HepG2 (cell line): ENCODE data around the gene FITM1. TPM values are rescaled to one million over a fixed set of nuclear protein-coding genes. Genes with fewer than 3 reads are reported as not detected.

Source experiments
- BRD4 ChIP-seq: sonication (generic); formaldehyde crosslinking; IDR thresholded peaks from 2 replicates; pipeline ENCODE4 v1.4.0; 2020; ENCODE audit warnings: missing genetic modification reagents
- CEBPB ChIP-seq: IDR thresholded peaks from 2 replicates; pipeline ENCODE4 v1.6.1; 2011; ENCODE audit warnings: low read depth, low read length, improper control_type of control experiment, borderline replicate concordance
- FOXP1 ChIP-seq, 2 experiments: fragments of 450-650 bp in 1 of 2; IDR thresholded peaks; 2 replicates each; pipeline ENCODE4 v1.6.1; 2017 to 2018; ENCODE audit warnings: antibody characterized with exemption in 1 of 2
- HDAC1 ChIP-seq: sonication (generic); formaldehyde crosslinking; IDR thresholded peaks from 2 replicates; pipeline ENCODE4 v1.5.1; 2020; ENCODE audit warnings: mild to moderate bottlenecking, missing genetic modification reagents
- HMGA1 ChIP-seq: sonication (generic); formaldehyde crosslinking; conservative IDR thresholded peaks from 2 replicates; pipeline ENCODE4 v1.4.0; 2020; ENCODE audit warnings: missing genetic modification reagents
- HOXA5 ChIP-seq: sonication (generic); formaldehyde crosslinking; IDR thresholded peaks from 2 replicates; pipeline ENCODE4 v1.4.0; 2020; ENCODE audit warnings: missing genetic modification reagents
- HOXA9 ChIP-seq: sonication (generic); formaldehyde crosslinking; IDR thresholded peaks from 2 replicates; pipeline ENCODE4 v1.8.1; 2022; ENCODE audit warnings: missing genetic modification reagents, mild to moderate bottlenecking, moderate library complexity, borderline replicate concordance
- MIER3 ChIP-seq: IDR thresholded peaks from 2 replicates; pipeline ENCODE4 v1.6.1; 2016; ENCODE audit warnings: missing compliant biosample characterization, borderline replicate concordance
- NCOA2 ChIP-seq: sonication (generic); formaldehyde crosslinking; IDR thresholded peaks from 2 replicates; pipeline ENCODE4 v1.8.0; 2022; ENCODE audit warnings: inconsistent platforms
- NR1H2 ChIP-seq: sonication (generic); formaldehyde crosslinking; IDR thresholded peaks from 2 replicates; pipeline ENCODE4 v1.8.1; 2022; ENCODE audit warnings: low read depth, missing genetic modification reagents, borderline replicate concordance
- SIN3A ChIP-seq: IDR thresholded peaks from 2 replicates; pipeline ENCODE4 v1.6.1; 2011; ENCODE audit warnings: low read depth, mild to moderate bottlenecking, control low read depth, low read length, borderline replicate concordance
- TAF15 ChIP-seq: fragments of 200-400 bp; formaldehyde crosslinking; IDR thresholded peaks from one replicate; pipeline ENCODE4 v1.6.1; 2018; ENCODE audit warnings: mild to moderate bottlenecking, low read depth, low read length; ENCODE audit not compliant: poor library complexity, severe bottlenecking
- TCF7L2 ChIP-seq: IDR thresholded peaks from 2 replicates; pipeline ENCODE4 v1.6.1; 2011; ENCODE audit warnings: mild to moderate bottlenecking, low read depth, low read length, moderate library complexity
- TGIF2 ChIP-seq: IDR thresholded peaks from 2 replicates; pipeline ENCODE4 v1.6.1; 2016; ENCODE audit warnings: control low read depth, missing compliant biosample characterization
- ZBTB44 ChIP-seq: sonication (generic); formaldehyde crosslinking; IDR thresholded peaks from 2 replicates; pipeline ENCODE4 v1.4.0; 2020; ENCODE audit warnings: missing genetic modification reagents
- ZBTB7B ChIP-seq: sonication (generic); formaldehyde crosslinking; IDR thresholded peaks from 2 replicates; pipeline ENCODE4 v1.4.0; 2020; ENCODE audit warnings: missing genetic modification reagents
- ZNF251 ChIP-seq: sonication (generic); formaldehyde crosslinking; IDR thresholded peaks from 2 replicates; pipeline ENCODE4 v1.9.0; 2021; ENCODE audit warnings: mild to moderate bottlenecking, missing genetic modification reagents
- ZNF260 ChIP-seq: sonication (generic); formaldehyde crosslinking; IDR thresholded peaks from 2 replicates; pipeline ENCODE4 v1.4.0; 2020; ENCODE audit warnings: missing genetic modification reagents, low read depth, mild to moderate bottlenecking, borderline replicate concordance
- ZNF446 ChIP-seq: sonication (generic); formaldehyde crosslinking; IDR thresholded peaks from 2 replicates; pipeline ENCODE4 v1.5.0; 2020; ENCODE audit warnings: mild to moderate bottlenecking, missing genetic modification reagents
- ZZZ3 ChIP-seq: sonication (generic); formaldehyde crosslinking; IDR thresholded peaks from 2 replicates; pipeline ENCODE4 v1.4.0; 2020; ENCODE audit warnings: missing genetic modification reagents, mild to moderate bottlenecking, borderline replicate concordance
- polyA plus RNA-seq, 8 experiments: library from polyadenylated mRNA; depleted of rRNA in 3 of 8; stranded (reverse) in 7 of 8; unstranded in 1 of 8; fragments of >200 nt; fragmentation: Illumina TruSeq in 4 of 8; extraction: Trizol in 4 of 8; gene quantifications; 2 replicates each; pipeline versions ENCODE4 v1.2.1 to v1.2.3, GENCODE V29; 2011 to 2016; ENCODE audit warnings: low read depth in 4 of 8, missing spikeins in 1 of 8, mixed read lengths in 1 of 8; ENCODE audit not compliant: insufficient read depth in 1 of 8
- total RNA-seq, 5 experiments: library from RNA; depleted of rRNA; stranded (reverse); fragments of >200 nt; fragmentation: Illumina TruSeq; extraction: Trizol; gene quantifications; 2 replicates each; pipeline ENCODE4 v1.2.3, GENCODE V29; 2016; ENCODE audit warnings: low read depth in 1 of 5
- TF ChIP-seq, protein P1 (sequence below): sonication (generic); formaldehyde crosslinking; IDR thresholded peaks from 2 replicates; pipeline ENCODE4 v1.4.0; 2020; ENCODE audit warnings: missing genetic modification reagents
- TF ChIP-seq, protein P2 (sequence below): sonication (generic); formaldehyde crosslinking; IDR thresholded peaks from 2 replicates; pipeline ENCODE4 v1.5.1; 2020; ENCODE audit warnings: missing genetic modification reagents, mild to moderate bottlenecking, borderline replicate concordance

The FITM1 gene
- total and polyA plus RNA-seq, 2 of the 13 experiments (the other 11 are each of a cell fraction or from before 2014, with no cell fraction given), result 2.7 to 5.8 TPM

- TF ChIP-seq HOXA9 (no peak), ZBTB7B (CRISPR knock-in tag) (peak; percentile 97), HDAC1 (CRISPR knock-in tag) (peak; percentile 100), ZNF446 (CRISPR knock-in tag) (no peak), MIER3 (CRISPR knock-in tag) (peak; percentile 100), TAF15 (peak; percentile 97), CEBPB (no peak; the same call in 1 of the 2 replicates), TCF7L2 (no peak), HMGA1 (no peak), NCOA2 (CRISPR knock-in tag) (peak; percentile 98), ZBTB44 (CRISPR knock-in tag) (peak; percentile 98), SIN3A (peak; percentile 96), ZNF260 (no peak; the same call in 1 of the 2 replicates), BRD4 (CRISPR knock-in tag) (no peak; the same call in 1 of the 2 replicates), TGIF2 (CRISPR knock-in tag) (peak; percentile 99), NR1H2 (CRISPR knock-in tag) (peak; percentile 62; the same call in 1 of the 2 replicates), ZNF251 (CRISPR knock-in tag) (no peak), HOXA5 (CRISPR knock-in tag) (peak; percentile 99), ZZZ3 (CRISPR knock-in tag) (no peak; the same call in 1 of the 2 replicates), FOXP1 (IDR thresholded peaks at IDR 0.05) (no peak), FOXP1 (CRISPR knock-in tag; IDR thresholded peaks at IDR 0.05) (peak; percentile 74)
- TF ChIP-seq, protein P1, sequence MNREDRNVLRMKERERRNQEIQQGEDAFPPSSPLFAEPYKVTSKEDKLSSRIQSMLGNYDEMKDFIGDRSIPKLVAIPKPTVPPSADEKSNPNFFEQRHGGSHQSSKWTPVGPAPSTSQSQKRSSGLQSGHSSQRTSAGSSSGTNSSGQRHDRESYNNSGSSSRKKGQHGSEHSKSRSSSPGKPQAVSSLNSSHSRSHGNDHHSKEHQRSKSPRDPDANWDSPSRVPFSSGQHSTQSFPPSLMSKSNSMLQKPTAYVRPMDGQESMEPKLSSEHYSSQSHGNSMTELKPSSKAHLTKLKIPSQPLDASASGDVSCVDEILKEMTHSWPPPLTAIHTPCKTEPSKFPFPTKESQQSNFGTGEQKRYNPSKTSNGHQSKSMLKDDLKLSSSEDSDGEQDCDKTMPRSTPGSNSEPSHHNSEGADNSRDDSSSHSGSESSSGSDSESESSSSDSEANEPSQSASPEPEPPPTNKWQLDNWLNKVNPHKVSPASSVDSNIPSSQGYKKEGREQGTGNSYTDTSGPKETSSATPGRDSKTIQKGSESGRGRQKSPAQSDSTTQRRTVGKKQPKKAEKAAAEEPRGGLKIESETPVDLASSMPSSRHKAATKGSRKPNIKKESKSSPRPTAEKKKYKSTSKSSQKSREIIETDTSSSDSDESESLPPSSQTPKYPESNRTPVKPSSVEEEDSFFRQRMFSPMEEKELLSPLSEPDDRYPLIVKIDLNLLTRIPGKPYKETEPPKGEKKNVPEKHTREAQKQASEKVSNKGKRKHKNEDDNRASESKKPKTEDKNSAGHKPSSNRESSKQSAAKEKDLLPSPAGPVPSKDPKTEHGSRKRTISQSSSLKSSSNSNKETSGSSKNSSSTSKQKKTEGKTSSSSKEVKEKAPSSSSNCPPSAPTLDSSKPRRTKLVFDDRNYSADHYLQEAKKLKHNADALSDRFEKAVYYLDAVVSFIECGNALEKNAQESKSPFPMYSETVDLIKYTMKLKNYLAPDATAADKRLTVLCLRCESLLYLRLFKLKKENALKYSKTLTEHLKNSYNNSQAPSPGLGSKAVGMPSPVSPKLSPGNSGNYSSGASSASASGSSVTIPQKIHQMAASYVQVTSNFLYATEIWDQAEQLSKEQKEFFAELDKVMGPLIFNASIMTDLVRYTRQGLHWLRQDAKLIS (CRISPR knock-in tag), result no peak; the same call in 1 of the 2 replicates
- TF ChIP-seq, protein P2, sequence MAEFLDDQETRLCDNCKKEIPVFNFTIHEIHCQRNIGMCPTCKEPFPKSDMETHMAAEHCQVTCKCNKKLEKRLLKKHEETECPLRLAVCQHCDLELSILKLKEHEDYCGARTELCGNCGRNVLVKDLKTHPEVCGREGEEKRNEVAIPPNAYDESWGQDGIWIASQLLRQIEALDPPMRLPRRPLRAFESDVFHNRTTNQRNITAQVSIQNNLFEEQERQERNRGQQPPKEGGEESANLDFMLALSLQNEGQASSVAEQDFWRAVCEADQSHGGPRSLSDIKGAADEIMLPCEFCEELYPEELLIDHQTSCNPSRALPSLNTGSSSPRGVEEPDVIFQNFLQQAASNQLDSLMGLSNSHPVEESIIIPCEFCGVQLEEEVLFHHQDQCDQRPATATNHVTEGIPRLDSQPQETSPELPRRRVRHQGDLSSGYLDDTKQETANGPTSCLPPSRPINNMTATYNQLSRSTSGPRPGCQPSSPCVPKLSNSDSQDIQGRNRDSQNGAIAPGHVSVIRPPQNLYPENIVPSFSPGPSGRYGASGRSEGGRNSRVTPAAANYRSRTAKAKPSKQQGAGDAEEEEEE (CRISPR knock-in tag), result peak; percentile 92; the same call in 1 of the 2 replicates
Measured at GRCh38 chr14:24160850-24161804, 30.7 kb downstream of the FITM1 start, which contains the start of gene IRF9 (continued).
